Activated CD8-positive, alpha-beta memory T cell treated with anti-CD3 and anti-CD28 coated beads, Interleukin-2, amount 50 U/mL, for 1 hour (primary cell): ENCODE measurements around the gene NLGN1.
"Not testable (repeated sequence)": the region's sequence is repeated elsewhere in the genome, so short reads cannot be mapped to it uniquely, and the experiment has no call there.

ENCODE experiments used
- DNase-seq: peaks from one replicate; pipeline ENCODE4 v3.0.0-alpha.2; 2020; ENCODE audit errors: extremely low read depth

Gene NLGN1

DNA sequence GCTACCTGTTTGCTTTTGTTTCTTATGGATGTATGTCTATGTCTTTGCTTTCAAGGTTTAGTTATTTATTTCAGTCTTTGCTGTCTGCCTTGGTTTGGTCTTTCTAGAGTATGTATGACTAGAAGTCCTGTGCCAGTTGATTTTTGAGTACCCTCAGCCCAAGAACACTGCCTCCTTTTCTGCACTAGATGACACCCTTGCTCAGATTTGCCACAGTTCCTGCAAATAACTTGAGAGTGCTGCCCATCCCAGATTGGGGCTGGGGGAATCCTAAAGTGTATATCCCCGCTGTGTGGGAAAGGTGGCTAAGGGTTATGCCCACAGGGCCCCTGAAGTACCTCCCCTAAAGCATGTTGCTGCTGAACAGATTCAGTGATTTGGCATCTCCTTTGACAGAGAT is 32.0 kb downstream of the NLGN1 start:
- DNase-seq: no peak

DNA sequence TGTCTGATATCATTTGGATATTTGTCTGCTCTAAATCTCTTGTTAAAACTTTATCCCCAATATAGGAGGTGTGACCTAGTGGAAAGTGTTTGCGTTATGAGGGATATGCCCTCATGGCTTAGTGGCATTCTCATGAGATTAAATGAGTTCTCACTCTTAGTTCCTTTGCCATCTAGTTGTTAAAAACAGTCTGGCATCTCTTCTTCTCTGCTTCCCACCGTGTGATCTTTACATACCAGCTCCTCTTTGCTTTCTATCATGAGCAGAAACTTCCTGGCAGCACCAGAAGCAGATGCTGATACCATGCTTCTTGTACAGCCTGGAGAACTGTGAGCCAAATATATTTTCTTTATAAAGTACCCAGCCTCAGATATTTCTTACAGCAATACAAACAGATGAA is 33.0 kb downstream of the NLGN1 start:
- no peak for DNase-seq

DNA sequence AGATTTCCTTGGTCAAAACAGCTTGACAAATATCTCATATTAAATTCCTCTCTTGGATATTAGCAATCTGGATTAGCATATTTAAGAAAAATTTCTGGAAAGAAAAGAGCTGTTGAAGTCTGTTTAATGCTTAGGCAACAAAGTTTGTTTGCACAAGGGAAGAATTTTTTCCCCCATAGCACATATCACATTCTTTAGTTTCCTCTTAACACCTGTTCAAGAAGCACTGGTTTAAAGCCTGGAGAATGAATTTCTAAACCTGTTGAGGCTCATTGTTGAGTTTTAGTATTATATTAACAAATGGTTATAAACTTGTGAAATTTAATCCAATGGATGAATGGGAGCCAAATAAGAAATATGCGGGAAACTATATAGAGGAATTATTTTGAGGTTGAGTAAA is 41.5 kb downstream of the NLGN1 start:
- DNase-seq: no peak

DNA sequence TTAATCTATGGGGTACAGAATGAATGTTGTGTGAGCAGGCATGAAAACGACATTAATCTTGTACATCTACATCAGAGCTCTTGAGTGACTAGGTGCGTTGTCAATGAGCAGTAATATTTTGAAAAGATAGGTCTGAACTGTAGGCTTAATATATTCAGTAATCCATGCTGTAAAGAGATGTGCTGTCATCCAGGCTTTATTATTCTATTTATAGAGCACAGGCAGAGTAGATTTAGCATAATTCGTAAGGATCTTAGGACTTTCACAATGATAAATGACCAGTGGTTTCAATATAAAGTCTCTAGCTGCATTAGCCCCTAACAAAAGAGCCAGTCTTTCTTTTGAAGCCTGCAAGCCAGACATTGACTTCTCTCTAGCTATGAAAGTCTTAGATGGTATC is 43.0 kb downstream of the NLGN1 start:
- DNase-seq: no peak

DNA sequence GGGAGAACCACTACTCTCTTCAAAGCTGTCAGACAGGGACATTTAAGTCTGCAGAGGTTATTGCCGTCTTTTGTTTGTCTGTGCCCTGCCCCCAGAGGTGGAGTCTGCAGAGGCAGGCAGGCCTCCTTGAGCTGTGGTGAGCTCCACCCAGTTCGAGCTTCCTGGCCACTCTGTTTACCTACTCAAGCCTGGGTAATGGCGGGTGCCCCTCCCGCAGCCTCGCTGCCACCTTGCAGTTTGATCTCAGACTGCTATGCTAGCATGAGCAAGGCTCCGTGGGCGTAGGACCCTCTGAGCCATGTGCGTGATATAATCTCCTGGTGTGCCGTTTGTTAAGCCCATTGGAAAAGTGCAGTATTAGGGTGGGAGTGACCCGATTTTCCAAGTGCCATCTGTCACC is 54.0 kb downstream of the NLGN1 start:
- DNase-seq: not testable (repeated sequence)

DNA sequence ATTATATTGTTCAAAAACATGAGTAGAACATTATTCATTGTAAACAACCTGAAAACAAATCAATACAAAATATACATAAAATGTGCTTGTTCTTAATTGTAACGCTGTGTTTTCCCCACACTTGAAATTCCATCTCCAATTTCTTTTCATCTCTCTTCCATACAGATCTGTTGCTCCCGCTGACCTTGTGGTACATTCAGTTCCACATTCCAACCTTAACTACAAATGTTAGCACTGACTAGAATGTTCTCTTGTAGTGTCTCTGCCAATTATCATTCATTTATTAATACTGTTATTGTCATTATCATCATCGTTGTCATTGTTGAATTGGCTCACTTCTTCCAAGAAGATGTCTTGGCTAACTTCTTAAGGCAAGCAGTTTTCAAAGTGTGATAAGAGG is 65.7 kb downstream of the NLGN1 start:
- no peak for DNase-seq

DNA sequence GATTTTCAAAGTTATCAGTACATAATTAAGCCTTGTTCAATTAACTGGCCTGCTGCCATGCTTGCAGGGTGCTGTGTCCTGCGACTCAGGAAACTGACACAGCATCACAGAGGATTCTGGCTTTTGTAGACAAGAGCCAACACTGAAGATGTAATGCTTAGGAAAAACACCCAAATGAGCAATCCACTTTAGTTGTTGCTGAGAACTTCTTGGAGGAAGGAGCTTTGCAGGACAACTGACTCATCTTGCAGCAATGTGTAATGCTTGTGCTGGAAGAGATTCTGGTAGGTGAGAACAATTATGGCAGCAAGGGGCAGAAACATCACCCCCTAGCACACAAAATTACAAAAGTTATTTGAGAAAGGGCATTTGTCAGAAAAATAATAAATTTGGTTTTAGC is 67.6 kb downstream of the NLGN1 start:
- DNase-seq: no peak

DNA sequence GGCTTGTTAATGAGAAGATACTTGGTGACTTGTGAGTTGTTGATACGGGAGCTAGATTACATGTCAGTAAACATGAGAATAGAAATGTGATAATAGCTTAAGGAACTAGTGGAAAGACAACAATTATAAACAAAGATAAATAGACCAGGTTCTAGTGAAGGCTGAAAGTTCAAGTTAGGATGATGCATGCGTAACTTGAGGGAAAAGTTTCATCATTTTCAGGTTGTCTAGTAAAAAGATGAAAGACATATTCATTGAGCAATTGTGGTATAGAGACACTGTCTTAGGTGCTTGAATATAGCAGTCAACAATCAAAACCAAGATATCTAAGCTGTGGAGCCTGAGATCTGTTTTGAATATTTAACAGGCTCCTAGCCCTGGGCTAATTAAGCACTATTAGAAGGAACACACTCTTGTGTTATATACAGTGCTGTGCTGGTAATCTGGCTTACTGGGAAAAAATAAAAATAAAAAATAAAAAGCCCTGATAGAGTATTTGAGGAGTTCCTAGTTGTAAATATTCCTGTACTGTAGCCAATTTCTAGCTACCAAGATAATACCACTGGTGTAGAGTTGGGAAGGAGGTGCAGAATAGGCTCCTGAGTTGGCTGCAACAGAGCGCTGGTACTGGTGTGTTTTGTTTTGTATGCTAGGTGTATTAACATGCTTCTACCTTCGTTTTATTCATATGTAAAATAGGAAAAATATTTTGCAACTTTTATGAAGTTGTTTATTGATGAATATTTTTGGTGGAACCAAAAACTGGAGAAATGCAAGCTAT is 68.5 kb downstream of the NLGN1 start:
- no peak for DNase-seq

DNA sequence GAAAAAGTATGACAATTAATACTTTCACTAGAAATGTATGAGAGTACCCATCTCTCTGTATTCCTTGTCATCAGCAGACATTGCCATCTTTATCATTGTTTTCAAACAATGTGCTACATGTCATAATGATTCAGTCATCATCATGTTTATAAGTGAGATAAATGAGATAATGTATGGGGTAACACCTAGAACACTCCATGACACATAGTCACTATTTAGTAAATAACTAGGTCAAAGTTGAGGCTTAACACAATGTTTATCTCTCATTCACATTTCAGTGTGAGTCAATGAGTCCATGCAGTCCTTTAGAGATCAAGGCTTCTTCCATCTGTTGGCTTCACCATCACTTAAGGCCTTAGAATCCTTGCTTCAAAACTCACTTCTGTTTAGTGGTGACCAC is 70.0 kb downstream of the NLGN1 start:
- no peak for DNase-seq

DNA sequence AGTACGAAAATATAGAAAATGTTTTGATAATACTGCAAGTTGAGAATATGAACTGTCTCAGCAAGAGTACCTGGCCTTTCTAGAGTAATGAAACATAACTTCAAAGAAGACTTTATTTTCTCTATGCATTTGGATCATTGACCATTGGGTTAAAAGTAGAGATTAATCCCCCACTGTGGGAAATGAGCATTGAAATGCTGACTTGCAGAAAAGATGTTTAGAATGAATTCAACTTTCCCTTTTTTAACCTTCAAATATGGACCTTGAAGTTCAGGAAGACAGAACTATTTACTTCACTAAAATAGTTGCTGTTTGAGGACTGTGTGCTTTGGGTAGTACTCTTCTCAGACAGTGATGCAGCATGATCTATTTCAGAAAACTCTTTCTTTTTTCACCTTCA is 75.7 kb downstream of the NLGN1 start:
- DNase-seq: no peak

DNA sequence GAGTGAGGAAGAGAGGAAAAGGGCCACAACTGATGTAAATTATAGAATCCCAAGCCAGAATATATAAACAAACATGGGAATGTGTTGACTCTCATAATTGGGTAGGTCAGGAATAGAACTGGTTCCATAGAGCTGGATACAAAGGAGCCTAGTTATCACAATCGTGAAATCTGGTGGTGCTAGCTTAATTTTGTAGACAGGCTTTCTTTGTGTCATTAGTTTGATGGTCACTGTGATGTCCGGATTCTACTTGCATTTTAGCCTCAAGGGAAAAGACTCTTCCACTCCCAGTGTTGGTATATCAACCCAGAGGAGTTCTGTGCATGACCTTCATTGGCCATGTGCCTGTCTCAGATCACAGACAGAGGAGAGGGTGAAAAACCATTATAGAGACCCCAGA is 81.8 kb downstream of the NLGN1 start:
- DNase-seq: no peak

DNA sequence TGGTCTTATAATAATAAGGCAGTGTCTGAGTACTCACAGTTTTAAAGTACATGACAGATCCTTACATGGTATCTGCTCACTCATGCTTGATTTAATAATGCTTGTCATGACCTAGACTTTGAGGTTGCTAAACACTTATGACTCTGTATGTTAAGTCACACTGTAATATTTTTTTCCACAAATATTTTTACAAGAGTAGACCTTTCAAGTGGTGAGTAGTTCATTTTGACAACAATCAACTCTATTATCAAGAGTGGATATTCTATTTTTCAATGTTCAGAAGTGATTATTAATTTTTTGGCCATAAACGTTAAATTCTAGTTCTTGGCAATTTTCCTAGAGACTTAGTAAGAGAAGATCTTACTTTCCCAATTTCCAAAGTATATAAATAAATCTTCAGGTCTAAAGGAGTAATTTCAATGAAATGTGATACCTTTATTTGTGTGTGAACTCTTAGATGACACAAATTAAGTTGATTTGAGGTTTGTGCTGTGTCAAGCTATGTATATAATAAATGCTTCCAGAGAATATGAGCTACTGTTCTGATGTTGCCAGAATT is 104.5 kb downstream of the NLGN1 start:
- no peak for DNase-seq

DNA sequence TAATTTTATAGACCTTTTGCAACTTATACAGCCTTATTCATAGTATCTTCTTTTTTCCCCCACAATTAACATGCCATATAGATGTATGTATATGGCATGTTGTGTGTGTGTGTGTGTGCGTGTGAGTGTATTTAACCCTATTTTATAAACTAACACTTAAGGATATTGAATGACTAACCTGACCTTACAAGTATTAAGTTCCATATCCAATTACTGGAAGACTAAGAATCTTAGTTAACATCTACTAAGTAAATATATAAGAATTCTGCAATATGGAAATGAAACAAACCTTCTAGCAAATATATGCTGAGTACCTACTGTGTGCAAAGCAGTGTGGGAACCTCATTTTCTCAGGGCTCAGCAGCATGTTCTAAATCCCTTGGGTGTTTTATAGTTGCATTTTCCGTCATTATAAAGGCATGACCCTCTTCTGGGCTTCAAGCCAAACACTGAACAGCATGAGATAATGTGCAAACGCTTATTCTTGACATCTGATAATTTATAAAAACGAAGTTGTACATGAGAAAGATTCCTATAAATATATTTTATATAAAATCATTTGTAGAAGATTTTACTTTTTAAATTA is 105.5 kb downstream of the NLGN1 start:
- DNase-seq: no peak

DNA sequence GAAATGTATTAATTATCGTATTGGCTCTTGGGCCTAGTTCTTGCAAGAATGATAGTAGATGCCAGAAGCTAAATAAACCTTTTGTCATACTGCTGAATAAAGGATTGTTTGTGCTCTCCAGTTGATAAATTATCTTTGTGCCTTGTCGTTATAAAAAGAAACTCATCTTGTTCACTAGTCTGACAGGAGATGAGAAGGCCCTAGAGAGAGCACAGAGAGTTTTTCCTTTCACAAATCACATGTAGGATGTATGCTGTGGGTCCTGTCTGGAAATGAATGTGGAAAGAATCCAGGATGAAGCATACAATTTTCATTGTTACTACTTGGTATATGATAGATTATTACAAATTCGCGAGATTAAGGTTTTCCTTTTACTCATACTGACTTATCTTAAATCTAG is 113.0 kb downstream of the NLGN1 start:
- DNase-seq: no peak

DNA sequence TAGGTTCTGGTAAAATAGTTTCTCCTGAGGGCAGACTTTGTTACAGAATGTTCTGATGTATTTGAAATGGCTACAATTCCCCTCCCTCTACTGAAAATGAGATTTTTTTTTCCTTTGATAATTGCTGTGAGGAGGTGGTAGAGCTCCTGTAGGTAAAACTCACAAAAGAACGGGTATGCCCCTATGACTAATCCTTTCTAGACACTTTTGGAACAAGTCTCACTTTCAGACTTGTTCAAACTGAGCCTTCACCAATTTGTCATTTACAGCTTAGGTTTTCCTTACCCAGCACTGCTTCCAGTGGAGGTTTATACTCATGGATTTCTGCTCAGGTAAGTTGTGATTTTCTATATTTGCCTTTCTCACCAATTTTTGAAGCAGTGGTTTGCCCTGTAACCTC is 115.6 kb downstream of the NLGN1 start:
- DNase-seq: no peak

DNA sequence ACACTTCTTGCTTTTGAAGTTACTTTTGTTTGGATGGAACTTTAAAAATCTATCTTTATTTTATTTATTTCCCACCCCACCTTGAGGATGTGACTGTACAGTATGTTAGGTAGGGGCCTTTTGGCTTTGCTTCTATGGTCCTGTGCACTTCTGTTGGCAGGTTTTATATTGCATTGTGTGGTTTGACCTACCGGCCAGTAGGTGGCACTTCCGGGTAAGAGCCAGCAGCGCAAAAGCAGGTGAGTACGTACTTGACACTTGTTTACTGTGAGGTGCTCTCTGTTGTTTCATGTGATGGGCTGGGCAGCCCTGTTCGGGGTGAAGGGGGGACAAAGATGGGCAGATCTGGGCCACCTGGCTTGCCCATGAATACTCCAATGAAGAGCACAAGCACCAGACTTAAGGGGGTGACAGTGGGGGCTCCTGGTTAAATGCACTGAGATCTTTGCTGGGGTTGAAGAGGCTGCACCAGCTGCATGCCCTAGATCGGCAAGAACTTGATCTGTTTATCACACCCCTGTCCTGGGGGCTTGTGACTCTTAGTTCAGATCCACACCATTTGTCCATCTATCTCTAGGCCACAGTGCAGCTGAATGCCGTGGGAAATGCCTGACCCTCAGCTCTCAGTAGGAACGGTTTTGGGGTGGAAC is 131.6 kb downstream of the NLGN1 start:
- no peak for DNase-seq

DNA sequence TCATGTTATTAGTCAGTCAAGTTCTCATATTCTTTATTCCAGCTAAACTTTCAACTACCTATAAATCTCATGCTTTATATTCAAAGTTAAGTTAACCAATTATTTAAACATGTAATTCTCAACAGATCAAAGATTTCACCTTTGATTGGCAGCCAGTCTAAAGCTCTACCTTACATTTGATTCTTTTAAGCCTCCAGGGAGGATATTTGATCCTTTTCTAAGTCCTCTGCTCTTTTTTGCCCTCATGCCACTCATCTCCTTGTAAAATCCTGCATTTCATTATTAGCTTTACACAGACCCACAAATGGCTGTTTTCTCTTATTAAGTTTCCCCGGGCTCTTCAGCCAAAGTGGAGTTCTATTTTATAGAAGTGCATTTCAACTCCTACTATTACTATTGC is 134.1 kb downstream of the NLGN1 start:
- no peak for DNase-seq

DNA sequence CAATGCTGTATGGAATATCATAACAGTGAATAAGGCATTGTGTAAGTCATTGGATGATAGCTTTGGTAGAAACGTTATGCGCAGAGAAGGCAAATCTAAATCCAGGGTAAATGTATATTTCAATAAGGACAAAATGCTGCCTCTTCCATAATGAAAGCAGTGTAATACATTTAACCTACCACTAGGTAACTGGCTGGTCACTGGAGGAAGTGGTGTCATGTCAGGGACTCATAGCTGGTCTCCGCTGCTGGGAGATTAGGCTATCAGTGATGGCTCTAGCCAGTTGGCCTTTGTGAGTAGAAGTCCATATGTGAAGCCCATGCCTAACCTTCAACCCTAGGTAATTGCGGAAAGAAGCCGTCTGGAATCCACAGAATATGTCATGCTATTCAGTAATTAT is 140.9 kb downstream of the NLGN1 start:
- no peak for DNase-seq

DNA sequence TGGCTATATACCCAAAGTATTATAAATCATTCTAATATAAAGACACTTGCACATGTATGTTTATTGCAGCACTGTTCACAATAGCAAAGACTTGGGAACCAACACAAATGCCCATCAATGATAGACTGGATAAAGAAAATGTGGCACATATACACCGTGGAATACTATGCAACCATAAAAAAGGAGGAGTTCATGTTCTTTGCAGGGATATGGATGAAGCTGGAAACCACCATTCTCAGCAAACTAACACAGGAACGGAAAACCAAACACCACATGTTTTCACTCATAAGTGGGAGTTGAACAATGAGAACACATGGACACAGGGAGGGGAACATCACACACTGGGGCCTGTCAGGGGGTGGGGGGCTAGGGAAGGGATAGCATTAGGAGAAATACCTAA is 148.0 kb downstream of the NLGN1 start:
- not testable (repeated sequence) for DNase-seq

DNA sequence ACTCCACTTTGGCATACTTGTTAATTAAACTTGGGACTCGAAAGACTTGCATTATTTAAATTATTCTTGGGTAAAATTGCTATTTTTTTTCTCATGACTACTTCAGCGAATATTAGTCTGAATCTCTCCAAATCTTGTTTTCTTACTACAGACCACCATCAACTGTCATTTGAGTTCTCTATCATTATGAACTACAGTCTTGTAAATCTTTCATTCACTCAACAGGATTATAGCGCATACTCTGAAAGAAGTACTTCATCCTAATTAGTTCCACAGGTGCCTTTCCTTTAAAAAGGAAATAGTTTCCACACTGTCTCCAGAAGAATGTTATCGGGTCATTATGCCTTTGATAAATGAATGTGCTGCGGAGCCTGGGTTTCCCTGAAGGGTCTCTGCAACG is 149.5 kb downstream of the NLGN1 start:
- no peak for DNase-seq

DNA sequence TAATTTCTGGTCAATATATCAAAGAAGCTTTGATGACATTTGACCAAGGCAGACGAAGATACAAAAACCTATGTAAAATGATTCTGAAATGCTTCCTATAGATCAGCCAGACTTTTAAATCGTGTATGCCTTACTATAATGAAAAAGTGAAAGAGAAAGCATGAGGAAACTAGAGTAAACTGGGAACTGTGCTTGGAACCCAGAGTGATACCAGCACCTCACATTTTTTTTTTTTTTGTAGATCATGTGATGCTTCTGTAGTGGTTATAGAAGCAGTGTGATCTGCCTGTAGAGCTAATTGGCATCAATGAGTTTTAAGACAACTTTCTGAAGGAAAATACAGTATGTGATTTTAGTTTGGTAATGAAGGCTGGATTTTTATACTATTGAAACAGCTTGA is 150.7 kb downstream of the NLGN1 start:
- no peak for DNase-seq

DNA sequence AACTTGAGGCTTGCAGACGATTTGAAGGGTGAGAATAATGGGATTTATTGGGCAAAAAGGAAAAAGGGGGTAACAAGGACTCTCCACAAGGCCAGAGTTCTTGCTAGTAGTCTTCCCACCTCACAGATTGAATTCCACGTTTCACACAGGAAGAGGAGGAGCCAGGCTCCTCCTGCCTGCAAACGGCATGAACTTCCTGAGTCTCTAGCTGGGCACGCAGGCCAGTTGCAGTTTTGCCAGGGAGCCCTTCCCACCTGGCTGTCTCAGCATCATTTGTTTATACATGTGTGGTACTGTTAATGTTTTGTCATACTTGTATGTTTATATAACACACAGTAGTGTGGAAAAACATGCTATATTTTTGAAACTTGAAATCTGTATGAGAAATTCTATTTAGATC is 155.0 kb downstream of the NLGN1 start:
- no peak for DNase-seq

DNA sequence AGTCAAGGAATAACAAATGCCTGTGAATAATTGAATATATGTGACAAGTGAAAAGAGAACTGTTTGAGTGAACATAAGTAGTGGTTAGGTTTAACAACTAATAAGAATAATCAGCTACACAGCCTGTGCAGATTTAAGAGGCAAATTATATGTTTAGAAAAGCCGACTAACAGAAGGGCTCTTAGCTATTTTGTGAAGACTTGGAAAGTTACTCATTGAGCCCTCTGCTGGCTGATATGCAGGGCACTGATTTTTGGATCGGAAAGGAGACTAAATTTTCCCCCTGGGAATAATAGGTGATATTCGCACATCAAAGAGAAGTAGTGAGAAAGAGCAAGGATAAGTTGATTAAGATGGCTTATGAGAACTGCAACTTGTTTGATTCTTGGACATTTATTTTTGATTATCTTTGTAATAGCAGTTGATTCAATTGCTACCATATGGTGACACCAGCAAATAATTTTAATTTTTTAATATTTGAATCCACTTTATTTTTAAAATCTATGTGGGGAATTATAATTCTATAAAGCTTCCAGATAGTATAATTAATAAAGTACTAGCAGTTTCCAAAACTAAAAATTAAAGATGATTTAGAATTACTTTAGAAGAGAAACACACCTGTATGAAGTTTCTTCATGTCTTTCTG is 156.2 kb downstream of the NLGN1 start:
- no peak for DNase-seq
